ENCODE measurements around the gene FLT3LG.

- TF ChIP-seq, protein P1, sequence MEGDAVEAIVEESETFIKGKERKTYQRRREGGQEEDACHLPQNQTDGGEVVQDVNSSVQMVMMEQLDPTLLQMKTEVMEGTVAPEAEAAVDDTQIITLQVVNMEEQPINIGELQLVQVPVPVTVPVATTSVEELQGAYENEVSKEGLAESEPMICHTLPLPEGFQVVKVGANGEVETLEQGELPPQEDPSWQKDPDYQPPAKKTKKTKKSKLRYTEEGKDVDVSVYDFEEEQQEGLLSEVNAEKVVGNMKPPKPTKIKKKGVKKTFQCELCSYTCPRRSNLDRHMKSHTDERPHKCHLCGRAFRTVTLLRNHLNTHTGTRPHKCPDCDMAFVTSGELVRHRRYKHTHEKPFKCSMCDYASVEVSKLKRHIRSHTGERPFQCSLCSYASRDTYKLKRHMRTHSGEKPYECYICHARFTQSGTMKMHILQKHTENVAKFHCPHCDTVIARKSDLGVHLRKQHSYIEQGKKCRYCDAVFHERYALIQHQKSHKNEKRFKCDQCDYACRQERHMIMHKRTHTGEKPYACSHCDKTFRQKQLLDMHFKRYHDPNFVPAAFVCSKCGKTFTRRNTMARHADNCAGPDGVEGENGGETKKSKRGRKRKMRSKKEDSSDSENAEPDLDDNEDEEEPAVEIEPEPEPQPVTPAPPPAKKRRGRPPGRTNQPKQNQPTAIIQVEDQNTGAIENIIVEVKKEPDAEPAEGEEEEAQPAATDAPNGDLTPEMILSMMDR (IDR thresholded peaks at IDR 0.05) = no peak
- no peak for TF ChIP-seq POLR2A (IDR thresholded peaks at IDR 0.05)
Observed at GRCh38 chr19:49427855-49428546, 46.0 kb upstream of the FLT3LG start.

All from lower leg skin (tissue), 3 donors.